DOHH2 (cell line): ENCODE data around the gene BIRC3.

ENCODE experiments used
- EZH2phosphoT487 ChIP-seq: fragments of 200-600 bp; sonication (generic); IDR thresholded peaks from 2 replicates; pipeline ENCODE4 v1.6.1; 2017; ENCODE audit warnings: borderline replicate concordance, mild to moderate bottlenecking, antibody characterized with exemption, low read length, moderate library complexity, mixed read lengths
- TF ChIP-seq, protein P1 (sequence below): fragments of 200-600 bp; sonication (generic); IDR thresholded peaks from one replicate; pipeline ENCODE4 v1.5.1; 2014; ENCODE audit warnings: antibody characterized with exemption, mild to moderate bottlenecking, low read depth, low read length; ENCODE audit not compliant: poor library complexity, severe bottlenecking

DNA sequence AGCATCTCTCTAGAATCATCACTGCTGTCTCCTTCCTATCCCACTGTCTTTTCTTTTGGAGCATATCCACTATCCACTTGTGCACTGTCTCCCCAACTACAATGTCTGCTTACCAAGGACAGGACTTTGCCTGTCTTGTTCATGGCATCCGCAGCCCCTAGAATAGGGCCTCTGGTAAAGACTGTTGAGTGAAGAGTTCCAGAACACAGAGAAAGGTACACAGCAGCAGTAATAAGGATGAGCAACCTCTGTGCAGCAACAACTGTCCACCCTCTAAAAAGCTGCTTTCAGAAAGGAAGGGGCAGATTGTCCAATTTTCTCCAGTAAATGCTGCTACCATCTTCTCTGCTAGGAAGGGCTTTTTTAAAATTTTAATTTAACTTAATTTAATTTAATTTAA lies 25.5 kb upstream of the BIRC3 start:
- TF ChIP-seq, protein P1, sequence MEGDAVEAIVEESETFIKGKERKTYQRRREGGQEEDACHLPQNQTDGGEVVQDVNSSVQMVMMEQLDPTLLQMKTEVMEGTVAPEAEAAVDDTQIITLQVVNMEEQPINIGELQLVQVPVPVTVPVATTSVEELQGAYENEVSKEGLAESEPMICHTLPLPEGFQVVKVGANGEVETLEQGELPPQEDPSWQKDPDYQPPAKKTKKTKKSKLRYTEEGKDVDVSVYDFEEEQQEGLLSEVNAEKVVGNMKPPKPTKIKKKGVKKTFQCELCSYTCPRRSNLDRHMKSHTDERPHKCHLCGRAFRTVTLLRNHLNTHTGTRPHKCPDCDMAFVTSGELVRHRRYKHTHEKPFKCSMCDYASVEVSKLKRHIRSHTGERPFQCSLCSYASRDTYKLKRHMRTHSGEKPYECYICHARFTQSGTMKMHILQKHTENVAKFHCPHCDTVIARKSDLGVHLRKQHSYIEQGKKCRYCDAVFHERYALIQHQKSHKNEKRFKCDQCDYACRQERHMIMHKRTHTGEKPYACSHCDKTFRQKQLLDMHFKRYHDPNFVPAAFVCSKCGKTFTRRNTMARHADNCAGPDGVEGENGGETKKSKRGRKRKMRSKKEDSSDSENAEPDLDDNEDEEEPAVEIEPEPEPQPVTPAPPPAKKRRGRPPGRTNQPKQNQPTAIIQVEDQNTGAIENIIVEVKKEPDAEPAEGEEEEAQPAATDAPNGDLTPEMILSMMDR, result no peak
- no peak for TF ChIP-seq EZH2phosphoT487
